ENCODE results near the gene SFT2D1. TPM values are rescaled to one million over a fixed set of nuclear protein-coding genes. Genes with fewer than 3 reads are reported as not detected.

SFT2D1 gene
- total RNA-seq, 6 experiments from 2014 or later, result 44.8 to 56.5 (median 47.3) TPM

GRCh38 chr6:166312832-166313231 lies 29.5 kb downstream of the SFT2D1 start:
- Mint-ChIP-seq H3K27ac (no peak overlapping the region), H3K4me3 (no peak overlapping the region), H3K4me1 (ENCODE audit: low read depth) (no peaks in the 10 kb centered on the region), H3K36me3 (ENCODE audit: low read depth) (no peaks in the 10 kb centered on the region), H3K9me3 (no peaks in the 10 kb centered on the region), H3K27me3 (ENCODE audit: insufficient read depth) (peaks cover 14% of the 10 kb centered on the region)
- DNase-seq, result no peak
- TF ChIP-seq CTCF (IDR thresholded peaks at IDR 0.05), result no peak

GRCh38 chr6:166310634-166311033 lies 31.7 kb downstream of the SFT2D1 start:
- peaks cover 24% of the 10 kb centered on the region for H3K27me3 Mint-ChIP-seq (ENCODE audit: insufficient read depth)
- no peaks in the 10 kb centered on the region for H3K4me1 Mint-ChIP-seq (ENCODE audit: low read depth)
- no peak for DNase-seq
- no peaks in the 10 kb centered on the region for H3K36me3 Mint-ChIP-seq (ENCODE audit: low read depth)
- TF ChIP-seq CTCF (IDR thresholded peaks at IDR 0.05), result no peak
- H3K27ac Mint-ChIP-seq, result no peak overlapping the region
- H3K4me3 Mint-ChIP-seq, result no peak overlapping the region
- H3K9me3 Mint-ChIP-seq, result no peaks in the 10 kb centered on the region

GRCh38 chr6:166309977-166310376 lies 32.4 kb downstream of the SFT2D1 start:
- H3K36me3 Mint-ChIP-seq (ENCODE audit: low read depth), result no peaks in the 10 kb centered on the region
- no peak overlapping the region for H3K4me3 Mint-ChIP-seq
- H3K9me3 Mint-ChIP-seq, result no peaks in the 10 kb centered on the region

GRCh38 chr6:166308769-166309589 lies 33.4 kb downstream of the SFT2D1 start:
- Mint-ChIP-seq H3K27ac (no peak overlapping the region), H3K4me3 (no peak overlapping the region), H3K4me1 (ENCODE audit: low read depth) (no peaks in the 10 kb centered on the region), H3K27me3 (ENCODE audit: insufficient read depth) (peaks cover 29% of the 10 kb centered on the region), H3K9me3 (no peaks in the 10 kb centered on the region), H3K36me3 (ENCODE audit: low read depth) (no peaks in the 10 kb centered on the region)
- DNase-seq, result no peak
- no peak for TF ChIP-seq CTCF (IDR thresholded peaks at IDR 0.05)

More at GRCh38 chr6:166309977-166310376, 32.4 kb downstream of the SFT2D1 start:
- TF ChIP-seq CTCF (IDR thresholded peaks at IDR 0.05), result no peak
- DNase-seq, result no peak
- H3K27me3 Mint-ChIP-seq (ENCODE audit: insufficient read depth), result peaks cover 27% of the 10 kb centered on the region
- H3K4me1 Mint-ChIP-seq (ENCODE audit: low read depth), result no peaks in the 10 kb centered on the region
- H3K27ac Mint-ChIP-seq, result no peak overlapping the region

- Mint-ChIP-seq H3K36me3 (ENCODE audit: low read depth) (no peaks in the 10 kb centered on the region), H3K9me3 (no peaks in the 10 kb centered on the region), H3K27ac (no peak within 1 kb of the TSS), H3K4me1 (ENCODE audit: low read depth) (no peaks in the 10 kb centered on the region), H3K4me3 (no peak within 1 kb of the TSS), H3K27me3 (ENCODE audit: insufficient read depth) (peaks cover 29% of the 10 kb centered on the region)
- no peak for DNase-seq
- TF ChIP-seq CTCF (IDR thresholded peaks at IDR 0.05), result no peak
Observed at GRCh38 chr6:166308033-166308768, 34.1 kb downstream of the SFT2D1 start, which contains the start of gene PRR18. Gene PRR18 (minus strand): TSS chr6:166308392. CDS start chr6:166308142, 250 bp downstream.
